ENCODE data around the gene MRPL12. TPM values are rescaled to one million over a fixed set of nuclear protein-coding genes. Genes with fewer than 3 reads are reported as not detected.

MRPL12 gene
- total RNA-seq, 1 experiment from 2014 or later, result 140 TPM

GRCh38 chr17:81690066-81690465 is 13.1 kb upstream of the MRPL12 start:
- Histone ChIP-seq H3K27ac (ENCODE audit: insufficient read length, low read depth, low read length) (no peak overlapping the region), H3K23ac (ENCODE audit: insufficient read length, low read depth, low read length) (no peak overlapping the region), H3T11ph (ENCODE audit: low read length) (no peak overlapping the region), H3K27me3 (ENCODE audit: insufficient read depth, low read length) (no peaks in the 10 kb centered on the region), H2BK20ac (ENCODE audit: low read depth, low read length, poor library complexity, severe bottlenecking) (no peak overlapping the region), H3K4me1 (ENCODE audit: insufficient read depth, low read length) (no peaks in the 10 kb centered on the region), H3K56ac (ENCODE audit: insufficient read length, low read depth, low read length) (no peak overlapping the region), H3K4ac (ENCODE audit: low read depth, low read length) (no peak overlapping the region), H4K91ac (ENCODE audit: insufficient read length, low read depth, low read length) (no peak overlapping the region), H3K4me2 (ENCODE audit: insufficient read depth, insufficient read length, low read length) (no peak overlapping the region), H4K5ac (ENCODE audit: insufficient read length, low read depth, low read length) (no peak overlapping the region), H2BK5ac (ENCODE audit: insufficient read length, low read length) (no peak overlapping the region), H3K23me2 (ENCODE audit: insufficient read length, low read depth, low read length, poor library complexity, severe bottlenecking) (no peaks in the 10 kb centered on the region), H4K8ac (replicated peaks; ENCODE audit: insufficient read length, low read depth, low read length) (no peak overlapping the region), H3K14ac (ENCODE audit: insufficient read depth, low read length) (no peak overlapping the region), H2AFZ (ENCODE audit: low read length) (no peak overlapping the region), H2BK12ac (ENCODE audit: insufficient read length, low read depth, low read length) (no peak overlapping the region), H2AK5ac (ENCODE audit: insufficient read length, low read length) (no peak overlapping the region), H3K18ac (ENCODE audit: insufficient read length, low read depth, low read length) (no peak overlapping the region), H3K79me1 (ENCODE audit: insufficient read depth, low read depth, low read length, poor library complexity, severe bottlenecking) (no peaks in the 10 kb centered on the region), H3K9ac (ENCODE audit: extremely low read depth, insufficient read length, low read length) (no peak overlapping the region), H3K9me3 (ENCODE audit: control insufficient read depth, low read depth, low read length) (no peaks in the 10 kb centered on the region), H4K20me1 (ENCODE audit: control insufficient read depth, insufficient read depth, insufficient read length) (no peaks in the 10 kb centered on the region), H2BK120ac (ENCODE audit: low read depth, low read length, poor library complexity, severe bottlenecking) (no peak overlapping the region), H3K79me2 (ENCODE audit: insufficient read depth, low read length) (peaks cover 2% of the 10 kb centered on the region; the same call in 1 of the 2 replicates), H2BK15ac (ENCODE audit: low read depth, low read length) (no peak overlapping the region)
- H3K4me3 Mint-ChIP-seq, result 0 out of 5 replicates have a peak overlapping the region, but pooled peaks of 1 of the 2 experiments have one; percentile 4
- peak overlapping the region in 2 of 3 experiments; percentile 28 to 62; a peak in 2 of 7 replicates for H3K27ac Mint-ChIP-seq
- H3K27me3 Mint-ChIP-seq (ENCODE audit: low read depth), result no peaks in the 10 kb centered on the region
- WGBS (ENCODE audit: extremely low coverage, insufficient read length, low lambda C conversion rate), result no CpG with 5 or more reads among the region's 18 CpGs
- H3K4me1 Mint-ChIP-seq, result peaks cover 0 to 3% of the 10 kb centered on the region in 2 experiments; a peak in 1 of 4 replicates
- DNase-seq, result no peak
- peaks cover 37 to 71% (median 67%) of the 10 kb centered on the region in 3 experiments for H3K36me3 Mint-ChIP-seq (ENCODE audit: insufficient read depth in 1 of 3, low read depth in 3 of 3)
- no peak for TF ChIP-seq CTCF (conservative IDR thresholded peaks at IDR 0.05)
- H3K9me3 Mint-ChIP-seq, result no peaks in the 10 kb centered on the region

Data from H9 (cell line).